ENCODE results near the gene TRPM3.

Gene TRPM3

DNA sequence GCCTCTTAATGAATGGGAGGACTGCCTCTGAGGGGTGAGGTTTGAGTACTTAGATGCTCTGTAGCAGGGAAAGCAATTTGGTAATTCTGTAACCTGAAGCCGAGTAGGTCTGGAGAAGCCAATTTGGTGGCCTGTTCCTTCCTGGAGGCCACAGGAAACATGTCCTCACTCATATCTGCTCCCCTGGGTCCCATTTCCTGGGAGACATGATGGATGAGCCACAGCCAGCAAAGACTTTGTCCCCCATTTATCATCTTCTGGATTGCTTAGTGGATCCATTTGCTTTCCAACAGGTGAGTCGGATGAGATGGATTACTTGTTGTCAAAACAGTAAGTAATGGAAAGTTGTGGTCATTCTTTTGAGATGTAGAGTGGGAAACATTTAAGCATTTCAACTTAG, 607.1 kb downstream of the TRPM3 start:
- DNase-seq (ENCODE audit: low read depth) = no peak

- DNase-seq (ENCODE audit: low read depth) = no peak
These were observed 609.6 kb downstream of the TRPM3 start for GRCh38 chr9:70511858-70512257.

- no peak for DNase-seq (ENCODE audit: low read depth)
These were observed 611.2 kb downstream of the TRPM3 start for GRCh38 chr9:70510157-70510770.

DNA sequence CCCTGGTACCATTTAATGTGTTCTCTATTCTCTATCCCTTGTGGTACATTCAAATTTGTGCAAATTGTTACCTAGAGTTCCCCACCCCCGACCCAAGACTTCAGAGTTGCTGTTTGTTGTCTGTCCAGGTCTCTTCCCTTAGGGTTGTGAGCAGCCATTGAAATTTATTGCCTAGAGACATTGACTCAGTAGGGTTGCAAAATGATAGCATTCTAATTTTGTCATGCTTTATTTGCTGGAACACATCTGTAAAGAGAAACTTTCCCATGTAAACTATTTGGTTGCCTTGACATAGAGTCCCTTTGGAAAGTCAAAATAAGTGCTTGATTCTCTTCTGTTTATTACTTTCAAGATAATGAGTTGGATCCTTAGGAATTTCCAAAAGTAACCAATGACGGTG, 615.3 kb downstream of the TRPM3 start:
- DNase-seq (ENCODE audit: low read depth) = no peak

DNA sequence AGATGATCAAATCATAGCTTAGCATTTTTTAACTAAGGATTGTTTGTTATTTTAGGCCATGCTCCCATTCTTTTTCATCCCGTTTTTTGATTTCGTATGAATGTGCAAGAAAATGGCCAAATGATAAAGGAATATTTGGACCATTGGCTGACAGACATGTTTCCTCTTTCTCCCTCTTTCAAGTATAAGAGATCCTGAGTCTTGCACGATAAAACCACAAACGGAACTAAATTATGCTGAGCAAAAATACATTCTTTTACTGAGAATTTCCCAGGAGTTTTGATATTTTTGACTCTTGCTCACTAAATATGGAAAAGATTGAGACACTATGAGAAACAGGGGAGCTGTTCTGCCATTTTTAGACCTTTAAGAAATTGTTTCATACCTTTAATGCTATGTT, 616.6 kb downstream of the TRPM3 start:
- no peak for DNase-seq (ENCODE audit: low read depth)

DNA sequence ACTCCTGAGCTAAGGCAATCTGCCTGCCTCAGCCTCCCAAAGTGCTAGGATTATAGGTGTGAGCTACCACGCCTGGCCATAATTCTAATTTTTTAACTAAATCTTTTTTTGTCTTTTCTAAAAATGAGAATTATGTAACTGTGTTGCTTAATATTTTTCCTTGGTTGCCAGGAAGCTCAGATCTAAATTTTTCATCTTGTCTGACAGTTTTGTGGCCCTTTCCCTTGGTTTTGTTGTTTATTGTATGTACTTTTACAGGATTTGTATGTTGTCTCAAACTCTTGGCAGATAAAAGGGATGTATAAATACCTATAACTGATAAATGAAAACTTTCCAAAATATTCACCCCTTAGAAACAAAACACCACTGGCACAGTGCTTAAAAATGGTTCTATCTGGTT, 618.7 kb downstream of the TRPM3 start:
- no peak for DNase-seq (ENCODE audit: low read depth)

GRCh38 chr9:70500793-70501192, 620.6 kb downstream of the TRPM3 start:
- no peak for DNase-seq (ENCODE audit: low read depth)

DNA sequence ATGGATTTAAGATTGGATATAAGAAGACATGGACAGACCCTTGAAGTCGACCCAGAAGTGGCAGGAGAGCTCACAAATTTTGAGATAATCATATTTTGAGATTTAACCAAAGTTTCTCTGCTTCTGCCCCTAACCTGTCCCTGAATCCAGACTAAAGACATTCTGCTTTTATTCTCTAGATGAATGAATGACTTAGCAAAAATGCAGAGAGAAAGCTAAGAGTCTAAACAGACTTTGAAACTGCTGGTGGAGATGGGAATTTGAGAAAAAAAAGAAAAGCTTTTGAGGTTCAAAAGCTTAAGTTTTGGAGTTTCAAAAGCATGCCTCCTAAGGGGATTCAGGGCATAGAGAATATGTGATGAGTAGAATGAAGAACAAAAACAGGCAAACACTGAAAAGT, 621.8 kb downstream of the TRPM3 start:
- DNase-seq (ENCODE audit: low read depth) = no peak

- no peak for DNase-seq (ENCODE audit: low read depth)
These were observed 622.6 kb downstream of the TRPM3 start for GRCh38 chr9:70498866-70499265.

GRCh38 chr9:70496244-70496643, 625.2 kb downstream of the TRPM3 start:
- DNase-seq (ENCODE audit: low read depth) = no peak

- no peak for DNase-seq (ENCODE audit: low read depth)
These were observed 625.9 kb downstream of the TRPM3 start for GRCh38 chr9:70495514-70495913.

GRCh38 chr9:70494221-70494620, 627.2 kb downstream of the TRPM3 start:
- no peak for DNase-seq (ENCODE audit: low read depth)

GRCh38 chr9:70493029-70493428, 628.4 kb downstream of the TRPM3 start:
- DNase-seq (ENCODE audit: low read depth) = peak; percentile 67

DNA sequence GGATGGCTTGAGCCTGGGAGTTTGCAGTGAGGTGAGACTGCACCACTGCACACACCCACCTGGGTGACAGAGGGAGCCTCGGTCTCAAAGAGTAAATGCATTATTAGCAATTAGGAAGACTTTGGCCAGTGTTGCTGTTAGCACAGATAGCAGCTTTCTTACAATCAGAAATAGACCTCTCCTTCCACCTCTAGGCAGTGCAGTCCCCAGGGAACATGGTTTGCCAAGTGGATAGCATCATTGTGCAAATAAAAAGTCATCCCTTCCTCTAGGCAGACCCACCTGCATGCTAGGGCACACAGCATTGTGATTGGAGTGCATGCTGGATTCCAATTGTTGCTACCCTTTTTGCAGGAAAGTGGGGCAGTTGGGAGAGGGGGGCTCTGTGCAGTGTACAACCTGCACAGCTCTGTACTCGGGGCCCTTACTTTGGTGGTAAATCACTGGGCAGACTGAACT, 629.1 kb downstream of the TRPM3 start:
- DNase-seq (ENCODE audit: low read depth) = no peak

DNA sequence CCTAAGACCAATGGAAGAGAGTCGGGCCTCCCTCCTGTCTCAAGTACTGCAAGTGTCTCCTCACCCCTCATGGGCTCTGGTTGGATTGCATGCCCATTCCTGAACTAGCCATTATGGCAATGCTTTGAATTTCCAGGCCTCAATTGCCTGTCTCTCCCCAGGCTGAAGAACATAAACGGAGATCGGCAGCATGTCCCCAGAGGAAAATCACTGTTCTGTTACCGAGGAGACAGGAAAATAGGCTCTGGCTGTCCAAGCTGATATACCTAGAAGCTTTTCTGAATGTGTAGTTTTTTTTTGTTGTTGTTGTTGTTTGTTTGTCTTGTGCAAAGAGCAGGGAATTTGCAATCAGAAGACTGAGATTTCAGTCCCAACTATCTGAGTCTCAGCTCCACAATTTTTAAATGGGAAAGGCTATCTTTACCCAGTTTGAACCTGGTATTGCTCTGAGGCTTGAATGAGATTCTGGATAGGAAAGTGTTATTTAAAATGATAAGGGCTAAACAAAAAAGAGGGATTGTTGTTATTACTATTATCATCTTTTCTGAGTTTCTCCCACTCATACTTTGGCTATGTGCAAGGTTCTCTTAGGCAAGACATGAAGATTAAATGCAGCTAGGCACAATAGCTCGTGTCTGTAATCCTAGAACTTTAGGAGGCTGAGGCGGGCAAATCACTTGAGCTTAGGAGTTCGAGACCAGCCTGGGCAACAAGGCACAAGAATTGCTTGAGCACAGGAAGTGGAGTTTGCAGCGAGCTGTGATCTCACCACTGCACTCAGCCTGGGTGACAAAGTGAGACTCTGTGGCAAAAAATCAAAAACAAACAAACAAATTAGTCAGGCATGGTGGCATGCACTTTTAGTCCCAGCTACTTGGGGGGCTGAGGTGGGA, 629.7 kb downstream of the TRPM3 start:
- DNase-seq (ENCODE audit: low read depth) = no peak

GRCh38 chr9:70490478-70490877, 630.9 kb downstream of the TRPM3 start:
- DNase-seq (ENCODE audit: low read depth) = no peak

GRCh38 chr9:70488793-70489105, 632.7 kb downstream of the TRPM3 start:
- DNase-seq (ENCODE audit: low read depth) = no peak

GRCh38 chr9:70488098-70488792, 633.2 kb downstream of the TRPM3 start:
- peak; percentile 65 for DNase-seq (ENCODE audit: low read depth)

- no peak for DNase-seq (ENCODE audit: low read depth)
These were observed 635.3 kb downstream of the TRPM3 start for GRCh38 chr9:70486127-70486526.

DNA sequence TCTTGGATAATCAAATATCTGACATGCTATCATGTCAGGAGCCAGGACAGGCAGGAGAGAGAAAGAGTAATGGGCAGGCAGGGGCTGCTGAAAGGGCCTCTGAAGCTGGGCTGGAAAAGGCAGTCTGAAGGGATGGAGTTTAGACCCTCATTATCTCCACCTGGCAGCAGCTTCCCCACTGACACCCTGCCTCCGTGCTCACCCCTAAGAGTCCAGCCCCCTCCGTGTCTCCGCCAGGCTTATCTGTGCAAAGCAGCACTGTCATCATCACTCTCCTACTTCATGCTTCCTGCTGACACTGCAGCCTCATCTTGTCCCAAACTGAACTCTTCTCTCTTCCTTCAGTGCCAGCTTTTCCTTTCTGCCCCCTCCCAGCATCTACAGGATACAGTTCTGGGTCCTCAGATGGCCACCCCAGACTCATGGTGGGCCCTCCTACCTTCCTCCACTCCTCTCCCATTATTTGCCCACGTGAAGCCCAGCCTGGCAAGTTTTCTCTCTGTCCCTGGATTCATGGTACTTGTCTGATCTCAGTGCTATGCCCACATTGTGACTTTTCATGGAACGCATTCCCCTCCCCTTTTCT, 636.1 kb downstream of the TRPM3 start:
- no peak for DNase-seq (ENCODE audit: low read depth)

GRCh38 chr9:70484232-70485130, 636.9 kb downstream of the TRPM3 start:
- DNase-seq (ENCODE audit: low read depth) = peak; percentile 90

- DNase-seq (ENCODE audit: low read depth) = no peak
These were observed 640.0 kb downstream of the TRPM3 start for GRCh38 chr9:70481471-70481870.
